Upper lobe of left lung (tissue), 6 donors: ENCODE data around the gene GNMT. TPM values are rescaled to one million over a fixed set of nuclear protein-coding genes. Genes with fewer than 3 reads are reported as not detected.

Experiments used
- ATAC-seq, 2 donors: fragments of 200-7000 bp; cut with Tn5 transposase; one replicate each; pipeline ENCODE4 v1.9.1; 2022; ENCODE audit warnings: mild to moderate bottlenecking in 2 of 2, moderate library complexity in 2 of 2; ENCODE audit not compliant: low FRiP score in 2 of 2
- DNase-seq, 2 donors: peaks; one replicate each; pipeline ENCODE4 v3.0.0-alpha.2; 2019 to 2020
- H3K27ac ChIP-seq, 4 donors: fragments of 200-600 bp; sonication (generic); one replicate each; pipeline ENCODE4 v1.5.1; 2016 to 2019
- H3K27me3 ChIP-seq, 4 donors: fragments of 200-600 bp; sonication (generic); one replicate each; pipeline ENCODE4 v1.5.1; 2017 to 2019
- H3K36me3 ChIP-seq, 4 donors: fragments of 200-600 bp; sonication (generic); one replicate each; pipeline ENCODE4 v1.5.1; 2016 to 2019
- H3K4me1 ChIP-seq, 4 donors: fragments of 200-600 bp; sonication (generic); one replicate each; pipeline ENCODE4 v1.5.1; 2018 to 2019
- H3K4me3 ChIP-seq, 4 donors: fragments of 200-600 bp; sonication (generic); one replicate each; pipeline ENCODE4 v1.5.1; 2017 to 2019; ENCODE audit warnings: mild to moderate bottlenecking in 2 of 4, moderate library complexity in 1 of 4
- H3K9me3 ChIP-seq, 4 donors: fragments of 200-600 bp; sonication (generic); one replicate each; pipeline ENCODE4 v1.5.1; 2018 to 2019
- CTCF ChIP-seq, 6 experiments: fragments of 450-650 bp in 4 of 6; fragments of 200-600 bp in 2 of 6; sonication (generic) in 2 of 6; IDR thresholded peaks; one replicate each; pipeline ENCODE4 v1.5.1; 2016 to 2019; ENCODE audit warnings: antibody characterized with exemption in 6 of 6
- EP300 ChIP-seq, 4 donors: sonication (generic); formaldehyde crosslinking; IDR thresholded peaks; one replicate each; pipeline ENCODE4 v1.5.1; 2017; ENCODE audit warnings: antibody characterized with exemption in 4 of 4, control low read depth in 2 of 4
- POLR2A ChIP-seq, 4 donors: fragments of 450-650 bp; IDR thresholded peaks; one replicate each; pipeline ENCODE4 v1.5.1; 2016 to 2017; ENCODE audit warnings: antibody characterized with exemption in 4 of 4, mild to moderate bottlenecking in 2 of 4
- POLR2AphosphoS5 ChIP-seq, 2 donors: sonication (generic); formaldehyde crosslinking; IDR thresholded peaks; one replicate each; pipeline ENCODE4 v1.5.1; 2017; ENCODE audit warnings: antibody characterized with exemption in 2 of 2
- WGBS, 2 donors: methylation state at CpG; one replicate each; pipeline ENCODE4 v1.1.5; 2017 to 2018; 5-methylcytosine and 5-hydroxymethylcytosine counted together
- total RNA-seq, 6 donors: library from RNA; depleted of rRNA in 4 of 6; stranded (reverse); fragments of >200 nt in 4 of 6; gene quantifications; one replicate each; pipeline versions ENCODE4 v1.1.0 to v1.2.1, GENCODE V29; 2016 to 2021
- donor health status: DM: no; HTN: no; CAD: no; lungs with moderate emphysema.
- donor health status: DM: no; HTN: yes; CAD: no; lungs with severe emphysema.

GNMT gene
- total RNA-seq, 6 donors from 2014 or later: 1.9 to 10.5 (median 8.5) TPM; not detected in 1

GRCh38 chr6:42974919-42975505 lies 14.5 kb downstream of the GNMT start:
- no peak for DNase-seq
- no peaks in the 10 kb centered on the region for H3K27me3 ChIP-seq
- no peak for ATAC-seq
- no peaks in the 10 kb centered on the region for H3K36me3 ChIP-seq
- 81 to 85% methylated on average over 5 of the region's 5 CpGs for WGBS, 2 donors
- peaks cover 19 to 33% (median 22%) of the 10 kb centered on the region in 4 donors for H3K4me1 ChIP-seq
- H3K9me3 ChIP-seq: no peaks in the 10 kb centered on the region
- H3K27ac ChIP-seq: no peak overlapping the region
- no peak overlapping the region for H3K4me3 ChIP-seq
- TF ChIP-seq EP300 (IDR thresholded peaks at IDR 0.05) (no peak), CTCF (IDR thresholded peaks at IDR 0.05) (no peak)

GRCh38 chr6:42978487-42978838 lies 17.9 kb downstream of the GNMT start:
- H3K27me3 ChIP-seq: no peaks in the 10 kb centered on the region
- TF ChIP-seq CTCF (IDR thresholded peaks at IDR 0.05) (no peak), POLR2AphosphoS5 (IDR thresholded peaks at IDR 0.05) (no peak), EP300 (IDR thresholded peaks at IDR 0.05) (no peak), POLR2A (IDR thresholded peaks at IDR 0.05) (no peak)
- peak in 1 of 2 donors; percentile 32 for DNase-seq
- no peaks in the 10 kb centered on the region for H3K9me3 ChIP-seq
- peak overlapping the region; percentile 80 to 98 (median 92) for H3K4me3 ChIP-seq
- WGBS, 2 donors: 0% methylated on average over 2 of the region's 28 CpGs; no CpG with 5 or more reads in 1 of the 2 donors
- ATAC-seq: peak; percentile 48 to 56
- H3K4me1 ChIP-seq: peaks cover 22 to 39% (median 25%) of the 10 kb centered on the region in 4 donors
- H3K36me3 ChIP-seq: no peaks in the 10 kb centered on the region
- H3K27ac ChIP-seq: peak overlapping the region; percentile 88 to 97 (median 92)

- Histone ChIP-seq H3K27ac (peak within 1 kb of the TSS; percentile 88 to 97 (median 92)), H3K27me3 (no peaks in the 10 kb centered on the region), H3K4me3 (peak within 1 kb of the TSS; percentile 80 to 98 (median 92)), H3K36me3 (no peaks in the 10 kb centered on the region), H3K4me1 (peaks cover 26 to 43% (median 29%) of the 10 kb centered on the region in 4 donors), H3K9me3 (no peaks in the 10 kb centered on the region)
- peak; percentile 90 to 93 for DNase-seq
- ATAC-seq: peak; percentile 96 to 99
- 0% methylated on average over 24 to 36 of the region's 59 CpGs for WGBS, 2 donors
- TF ChIP-seq CTCF (IDR thresholded peaks at IDR 0.05) (peak in 1 of 6 experiments; percentile 5), EP300 (IDR thresholded peaks at IDR 0.05) (no peak), POLR2AphosphoS5 (IDR thresholded peaks at IDR 0.05) (peak; percentile 73 to 94), POLR2A (IDR thresholded peaks at IDR 0.05) (peak in 3 of 4 donors; percentile 33 to 86 (median 64))
Measured at GRCh38 chr6:42978839-42979522, 18.4 kb downstream of the GNMT start, which contains the start of gene PEX6. Gene PEX6 (minus strand): TSS chr6:42979181. CDS start chr6:42979150, 31 bp downstream.

GRCh38 chr6:42979523-42980177 lies 19.1 kb downstream of the GNMT start:
- peaks cover 26 to 44% (median 29%) of the 10 kb centered on the region in 4 donors for H3K4me1 ChIP-seq
- H3K4me3 ChIP-seq: peak overlapping the region; percentile 80 to 98 (median 92)
- WGBS, 2 donors: 37% methylated on average over 9 of the region's 9 CpGs
- peak overlapping the region; percentile 88 to 97 (median 92) for H3K27ac ChIP-seq
- no peak for TF ChIP-seq POLR2A (IDR thresholded peaks at IDR 0.05)
- no peak for TF ChIP-seq EP300 (IDR thresholded peaks at IDR 0.05)
- no peak for TF ChIP-seq CTCF (IDR thresholded peaks at IDR 0.05)
- no peak for TF ChIP-seq POLR2AphosphoS5 (IDR thresholded peaks at IDR 0.05)
- ATAC-seq (peak in 1 of 2 donors; percentile 2), DNase-seq (no peak)
- no peaks in the 10 kb centered on the region for H3K27me3 ChIP-seq
- H3K9me3 ChIP-seq: no peaks in the 10 kb centered on the region
- H3K36me3 ChIP-seq: no peaks in the 10 kb centered on the region
